SKM-1 (cell line): Measurements from ENCODE around the gene XK.
A peak's percentile ranks its signal among the peaks of the same experiment; 100 is the strongest.
"Not testable (repeated sequence)": the region's sequence is repeated elsewhere in the genome, so short reads cannot be mapped to it uniquely, and the experiment has no call there.

Source experiments
- DNase-seq: peaks from one replicate; lab custom pipeline; 2025; ENCODE audit not compliant: unreplicated experiment; lab: John Stamatoyannopoulos, UW

Gene XK, protein sequence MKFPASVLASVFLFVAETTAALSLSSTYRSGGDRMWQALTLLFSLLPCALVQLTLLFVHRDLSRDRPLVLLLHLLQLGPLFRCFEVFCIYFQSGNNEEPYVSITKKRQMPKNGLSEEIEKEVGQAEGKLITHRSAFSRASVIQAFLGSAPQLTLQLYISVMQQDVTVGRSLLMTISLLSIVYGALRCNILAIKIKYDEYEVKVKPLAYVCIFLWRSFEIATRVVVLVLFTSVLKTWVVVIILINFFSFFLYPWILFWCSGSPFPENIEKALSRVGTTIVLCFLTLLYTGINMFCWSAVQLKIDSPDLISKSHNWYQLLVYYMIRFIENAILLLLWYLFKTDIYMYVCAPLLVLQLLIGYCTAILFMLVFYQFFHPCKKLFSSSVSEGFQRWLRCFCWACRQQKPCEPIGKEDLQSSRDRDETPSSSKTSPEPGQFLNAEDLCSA

DNA sequence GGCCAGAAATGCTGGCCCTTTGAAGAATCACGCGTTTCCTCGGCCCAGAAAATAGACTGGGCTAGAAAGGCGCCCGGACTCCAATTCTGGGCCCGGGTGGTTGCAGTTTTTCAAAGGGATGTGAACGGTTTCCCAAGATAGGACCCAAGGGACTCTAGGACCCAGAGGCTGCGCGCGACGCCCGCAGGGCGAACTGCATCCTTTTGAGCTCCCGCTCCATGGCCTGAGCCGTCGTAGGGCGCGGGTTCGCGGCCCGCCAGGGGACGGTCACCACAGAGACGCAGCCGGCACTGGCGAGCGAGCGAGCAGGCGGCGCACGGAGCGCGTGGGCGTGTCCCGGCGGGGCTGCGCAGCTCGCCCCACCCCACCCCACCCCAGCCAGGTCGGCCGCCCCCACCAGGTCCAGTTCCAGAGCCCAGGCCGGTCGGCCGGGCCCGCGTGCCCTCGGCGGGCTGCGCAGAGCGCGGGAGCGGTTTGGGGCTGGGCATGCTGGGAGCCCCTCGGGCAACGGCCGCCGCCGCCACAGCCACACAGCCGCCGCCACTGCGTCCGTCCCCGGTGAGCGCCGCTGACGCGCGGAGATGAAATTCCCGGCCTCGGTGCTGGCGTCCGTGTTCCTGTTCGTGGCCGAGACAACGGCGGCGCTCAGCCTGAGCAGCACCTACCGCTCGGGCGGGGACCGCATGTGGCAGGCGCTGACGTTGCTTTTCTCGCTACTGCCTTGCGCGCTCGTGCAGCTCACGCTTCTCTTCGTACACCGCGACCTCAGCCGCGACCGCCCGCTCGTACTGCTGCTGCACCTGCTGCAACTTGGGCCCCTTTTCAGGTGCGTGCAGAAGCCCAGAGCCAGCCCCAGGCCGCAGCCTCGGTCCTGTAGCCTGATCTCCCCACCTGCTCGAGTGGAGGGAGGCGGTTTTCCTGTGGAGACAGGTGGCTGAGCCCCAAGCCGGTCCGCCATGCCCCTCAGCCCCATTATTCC lies at the start of gene XK:
TSS of gene XK (plus strand) at position 411 of the 979 bp plus-strand sequence. CDS start at position 582, 171 bp downstream.
- DNase-seq, result peak; percentile 33

DNA sequence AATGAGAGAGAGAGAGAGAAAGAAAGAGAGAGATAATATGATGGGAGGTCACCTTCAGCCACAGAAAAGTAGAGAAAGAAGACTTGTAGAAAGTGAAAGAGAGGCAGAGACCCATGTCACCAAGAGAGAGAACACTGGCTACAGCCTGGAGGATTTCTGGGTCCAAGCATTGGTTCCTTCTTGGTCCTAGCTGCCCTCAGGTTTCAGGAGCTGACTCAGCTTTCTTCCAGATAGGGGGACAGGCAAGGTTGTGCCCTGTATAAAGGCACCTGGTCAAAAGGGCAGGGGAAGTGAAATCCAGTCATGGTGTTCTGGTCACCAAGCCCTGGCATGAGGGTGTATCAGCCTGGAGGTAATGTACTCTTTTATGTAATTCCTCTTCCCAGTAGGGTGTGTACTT lies 47.5 kb upstream of the XK start:
- no peak for DNase-seq

DNA sequence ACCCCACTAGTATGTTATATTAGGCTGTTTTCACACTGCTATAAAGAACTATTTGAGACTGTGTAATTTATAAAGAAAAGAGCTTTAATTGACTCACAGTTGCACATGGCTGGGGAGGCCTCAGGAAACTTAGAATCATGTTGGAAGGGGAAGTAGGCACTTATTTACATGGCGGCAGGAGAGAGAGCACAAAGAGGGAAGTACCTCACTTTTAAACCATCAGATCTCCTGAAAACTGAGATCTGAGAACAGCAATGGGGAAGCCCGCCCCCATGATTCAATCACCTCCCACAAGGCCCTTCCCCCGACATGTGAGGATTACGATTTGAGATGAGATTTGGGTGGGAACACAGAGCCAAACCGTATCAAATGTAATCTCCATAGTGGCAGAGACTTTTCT lies 45.4 kb upstream of the XK start:
- no peak for DNase-seq

DNA sequence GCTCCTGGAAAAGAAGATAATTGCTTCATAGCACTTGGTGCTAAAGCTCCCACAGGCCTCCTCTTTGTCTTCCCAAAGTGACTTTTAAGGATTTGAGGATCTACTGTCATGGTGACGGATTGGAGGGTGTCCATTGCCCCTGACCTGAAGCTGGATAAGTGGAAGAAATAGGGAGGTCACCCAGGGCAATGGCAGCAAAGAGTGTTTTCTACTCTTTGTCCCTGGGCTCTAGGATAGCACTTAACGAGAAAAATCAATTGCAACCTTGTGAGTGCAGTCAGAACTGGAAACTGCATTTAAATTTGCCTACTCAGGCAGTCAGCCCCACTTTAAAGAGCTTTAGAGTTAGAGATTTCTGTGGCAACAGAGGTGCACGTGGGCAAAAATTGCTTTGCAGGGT lies 43.7 kb upstream of the XK start:
- no peak for DNase-seq

DNA sequence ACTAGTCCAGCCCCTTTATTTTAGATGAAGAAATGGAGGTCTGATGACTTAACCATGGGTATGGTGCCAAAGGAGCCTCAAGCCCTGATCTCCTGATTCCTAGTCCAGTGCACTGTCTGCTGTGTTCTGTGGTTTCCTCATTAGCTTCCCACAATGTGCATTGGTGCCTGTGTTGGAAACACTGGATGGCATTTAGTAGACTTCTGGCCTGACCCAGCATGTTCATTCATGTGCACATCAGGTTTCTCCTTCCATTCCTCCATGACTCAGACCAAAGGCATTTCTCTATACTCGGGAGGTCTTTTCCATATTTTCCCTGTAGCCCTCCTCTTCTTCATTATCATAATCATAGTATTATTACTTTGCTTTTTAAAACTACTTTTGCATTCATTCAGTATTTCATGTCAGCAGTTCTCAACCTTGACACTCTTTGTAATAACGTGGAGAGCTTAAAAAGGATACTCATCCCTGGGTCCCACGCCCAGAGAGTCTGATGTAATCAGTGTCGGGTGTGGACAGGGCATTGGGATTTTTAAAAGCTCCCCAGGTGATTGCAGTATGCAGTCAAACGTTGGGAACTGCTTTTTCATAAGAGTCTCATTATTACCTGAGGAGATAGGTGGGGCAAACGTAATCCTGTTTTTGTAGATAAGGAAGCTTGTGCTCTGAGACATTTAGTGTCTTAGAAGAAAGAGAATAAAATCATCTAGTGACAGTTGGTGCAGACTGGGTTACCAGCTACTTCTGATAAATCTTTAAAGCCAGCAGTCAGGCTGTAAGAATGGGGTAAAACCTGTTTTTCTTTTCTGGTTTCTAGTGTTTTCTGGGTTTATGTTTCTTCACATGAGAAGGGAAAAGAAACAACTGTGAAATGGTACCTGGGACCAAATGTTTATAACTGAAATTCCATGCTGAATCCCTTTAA lies 40.9 kb upstream of the XK start:
- DNase-seq, result no peak

DNA sequence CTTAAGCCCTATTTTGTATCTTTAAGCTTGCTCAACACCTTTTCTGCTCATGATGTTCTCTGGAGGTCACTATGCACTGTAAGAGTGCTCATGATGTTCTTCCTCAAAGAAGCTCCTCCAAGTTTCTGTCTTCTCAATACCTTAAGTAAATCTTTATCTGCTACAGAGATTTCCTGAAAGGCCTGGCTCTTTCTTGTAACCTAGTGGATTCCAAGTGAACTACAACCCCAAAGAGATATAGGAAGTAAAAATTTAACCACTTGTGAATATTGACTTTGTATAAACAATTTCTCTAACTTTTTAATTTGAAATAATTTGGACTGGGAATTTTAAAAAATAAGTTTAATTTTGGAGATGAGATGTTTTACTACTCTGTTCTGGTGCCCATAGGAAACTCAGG lies 39.3 kb upstream of the XK start:
- peak; percentile 1 for DNase-seq

DNA sequence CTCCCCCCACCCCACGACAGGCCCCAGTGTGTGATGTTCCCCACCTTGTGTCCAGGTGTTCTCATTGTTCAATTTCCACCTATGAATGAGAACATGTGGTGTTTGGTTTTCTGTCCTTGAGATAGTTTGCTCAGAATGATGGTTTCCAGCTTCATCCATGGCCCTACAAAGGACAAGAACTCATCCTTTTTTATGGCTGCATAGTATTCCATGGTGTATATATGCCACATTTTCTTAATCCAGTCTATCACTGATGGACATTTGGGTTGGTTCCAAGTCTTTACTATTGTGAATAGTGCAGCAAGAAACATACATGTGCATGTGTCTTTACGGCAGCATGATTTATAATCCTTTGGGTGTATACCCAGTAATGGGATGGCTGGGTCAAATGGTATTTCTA lies 34.7 kb upstream of the XK start:
- DNase-seq, result not testable (repeated sequence)

DNA sequence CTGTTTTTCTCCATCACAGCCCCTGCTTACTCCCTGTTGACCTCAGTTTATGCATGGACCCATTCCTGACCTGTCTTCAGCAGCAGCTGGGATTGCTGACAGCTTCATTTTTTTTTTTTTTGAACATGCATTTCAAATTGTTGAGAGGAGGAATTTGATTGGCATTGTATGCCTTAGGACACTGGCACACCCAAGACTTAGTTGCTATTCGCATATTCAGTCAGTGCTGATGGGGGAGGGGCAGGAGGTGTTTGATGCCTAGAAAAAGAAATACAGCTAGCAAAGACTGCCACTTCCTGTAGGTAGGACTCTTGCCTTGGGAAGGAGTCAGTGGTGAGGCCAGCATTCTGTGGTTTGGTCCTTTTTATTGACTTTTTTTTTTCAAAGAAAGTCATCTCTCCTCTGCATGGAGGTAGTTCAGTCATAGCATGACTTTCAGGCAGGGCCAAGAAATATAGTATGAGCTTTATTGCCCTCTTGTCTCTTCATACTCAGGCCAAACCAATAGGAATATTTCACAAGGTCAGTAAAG lies 33.6 kb upstream of the XK start:
- no peak for DNase-seq

DNA sequence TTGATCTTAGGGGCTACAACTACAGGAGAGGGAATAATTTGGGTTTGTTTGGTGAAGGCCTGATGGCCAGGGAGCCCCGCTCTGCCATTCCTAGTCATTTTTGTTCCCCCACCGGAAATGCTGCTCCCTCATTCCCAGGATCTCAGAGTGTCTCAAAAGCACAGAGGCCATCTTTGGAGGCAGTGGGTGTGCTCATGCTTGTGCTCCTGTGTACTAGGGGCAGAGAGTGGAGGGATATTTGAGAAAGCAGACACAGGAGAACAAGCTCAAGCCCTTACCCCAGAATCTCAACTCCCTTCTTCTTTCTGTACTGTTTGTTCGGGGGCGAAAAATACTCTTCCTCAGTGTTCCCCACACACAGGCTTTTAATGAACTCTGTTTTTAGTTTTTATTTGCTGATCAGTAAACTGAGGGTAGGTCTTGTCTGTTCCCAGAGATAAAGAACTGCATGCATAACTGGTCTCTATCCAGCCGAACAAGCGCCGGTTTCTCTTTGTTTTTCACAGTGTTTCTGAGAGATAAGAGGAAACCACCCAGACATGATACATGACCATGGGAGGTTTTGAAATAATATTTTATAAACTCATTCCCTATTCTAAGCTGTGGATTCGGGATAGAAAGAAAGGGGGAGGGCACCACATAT lies 32.9 kb upstream of the XK start:
- DNase-seq, result no peak

DNA sequence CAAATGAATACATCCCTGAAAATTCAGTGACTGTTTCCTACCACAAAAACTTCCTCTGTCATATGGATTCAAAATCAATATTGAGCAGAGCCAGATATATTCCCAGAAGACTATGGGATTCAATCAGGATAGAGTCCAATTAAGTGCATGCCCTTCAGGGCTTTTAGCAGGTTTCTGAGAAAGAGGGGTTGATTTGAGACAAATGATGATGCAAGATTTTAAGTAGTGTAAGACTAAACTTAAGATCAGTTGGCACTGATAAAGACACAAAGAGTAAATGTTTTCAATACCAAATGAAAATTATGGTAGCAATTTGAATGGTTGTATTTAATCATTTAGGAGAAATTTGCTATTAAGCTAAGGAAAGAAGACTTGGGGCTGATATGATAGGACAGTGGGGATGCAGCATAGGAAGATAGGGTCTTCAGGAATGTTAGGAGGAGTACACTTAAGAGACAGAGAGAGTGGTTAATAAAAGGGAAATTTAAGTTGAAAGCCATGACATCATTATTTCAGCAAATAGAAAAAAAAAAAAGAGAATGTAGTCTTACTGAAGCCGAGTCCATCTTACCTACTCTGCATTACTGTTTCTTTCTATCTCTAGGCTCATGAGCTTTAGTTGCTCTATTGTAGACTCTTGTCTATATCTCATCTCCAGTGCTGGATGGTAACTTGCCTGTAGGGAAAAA lies 32.0 kb upstream of the XK start:
- DNase-seq, result no peak

DNA sequence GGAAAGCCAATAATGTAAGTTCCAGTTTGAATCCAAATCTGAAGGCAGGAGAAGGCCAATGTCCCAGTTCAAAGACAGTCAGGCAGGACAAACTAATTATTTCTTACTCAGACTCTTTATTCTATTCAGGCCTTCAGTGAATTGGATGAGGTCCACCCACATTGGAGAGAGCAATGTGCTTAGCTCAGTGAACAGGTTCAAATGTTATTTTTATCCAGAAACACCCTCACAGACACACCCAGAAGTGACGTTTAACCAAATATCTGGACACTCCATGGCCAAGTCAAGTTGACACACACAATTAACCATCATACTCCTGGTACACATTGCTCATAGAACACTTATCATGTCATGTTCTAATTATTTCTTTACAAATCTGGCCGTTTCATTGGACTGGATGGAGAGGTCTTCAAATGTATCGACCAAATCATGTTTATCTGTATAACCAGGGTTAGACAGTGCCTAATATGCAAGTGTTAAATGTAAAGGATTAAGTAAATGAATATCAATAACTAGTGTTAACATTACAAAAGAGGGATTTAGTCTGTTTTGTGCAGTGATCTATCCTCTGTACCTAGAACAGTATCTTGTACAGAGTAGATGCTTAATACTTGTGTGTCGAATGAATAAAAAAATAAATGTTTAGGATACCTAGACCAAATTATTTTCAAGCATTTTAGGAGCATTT lies 27.1 kb upstream of the XK start:
- no peak for DNase-seq

DNA sequence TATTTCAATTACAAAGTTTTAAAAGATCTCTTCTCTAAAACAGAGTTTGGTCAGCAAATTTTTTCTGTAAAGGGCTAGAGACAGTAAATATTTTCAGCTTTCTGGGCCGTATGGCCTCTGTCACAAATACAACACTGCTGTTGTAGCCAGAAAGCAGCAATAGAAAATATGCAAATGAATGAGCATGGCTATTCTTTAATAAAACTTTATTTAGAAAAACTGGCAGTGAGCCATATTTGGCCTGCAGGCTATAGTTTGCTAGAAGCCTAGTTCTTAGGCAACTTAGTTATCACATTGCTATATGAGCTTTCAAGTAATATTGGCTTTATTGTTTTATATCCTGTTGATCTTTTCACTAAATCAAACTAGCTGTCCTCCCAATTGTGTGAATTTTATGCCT lies 26.5 kb upstream of the XK start:
- no peak for DNase-seq

DNA sequence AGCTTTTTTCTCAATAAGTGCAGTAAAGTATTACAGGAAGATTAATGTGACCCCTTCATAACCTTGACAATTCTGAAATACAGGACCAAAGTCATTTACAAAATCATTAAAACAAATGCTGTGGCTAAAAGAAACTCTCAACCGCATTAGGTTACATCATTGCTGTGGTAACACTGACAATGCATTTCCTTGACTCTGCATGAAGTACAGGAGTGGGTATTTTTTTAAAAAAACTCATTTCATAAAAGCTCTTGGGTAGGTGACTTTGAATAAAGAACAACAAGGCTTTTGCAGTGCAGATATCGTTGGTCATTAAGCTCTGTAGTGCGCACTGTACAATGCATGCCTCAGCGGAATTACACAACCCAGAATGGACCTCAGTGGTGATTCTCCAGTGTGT lies 23.4 kb upstream of the XK start:
- DNase-seq, result no peak

DNA sequence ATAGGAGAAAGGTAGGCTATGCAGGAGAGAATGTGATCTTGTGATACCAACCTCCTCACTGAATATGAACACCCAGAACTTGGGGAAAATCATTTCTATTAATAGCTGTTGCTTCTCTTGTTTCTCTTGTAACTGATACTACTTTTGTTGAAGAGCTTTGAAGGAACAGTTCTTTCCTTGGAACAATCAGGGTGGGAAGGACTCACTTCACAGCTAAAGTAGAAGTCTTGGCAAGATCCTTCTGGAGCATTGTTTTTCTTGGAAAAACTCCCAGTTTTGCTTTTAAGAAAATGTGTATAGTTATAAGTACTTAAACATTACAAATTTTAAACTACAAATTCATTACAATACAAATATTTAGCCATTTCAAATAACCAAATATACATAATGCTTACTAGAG lies 19.1 kb upstream of the XK start:
- no peak for DNase-seq

DNA sequence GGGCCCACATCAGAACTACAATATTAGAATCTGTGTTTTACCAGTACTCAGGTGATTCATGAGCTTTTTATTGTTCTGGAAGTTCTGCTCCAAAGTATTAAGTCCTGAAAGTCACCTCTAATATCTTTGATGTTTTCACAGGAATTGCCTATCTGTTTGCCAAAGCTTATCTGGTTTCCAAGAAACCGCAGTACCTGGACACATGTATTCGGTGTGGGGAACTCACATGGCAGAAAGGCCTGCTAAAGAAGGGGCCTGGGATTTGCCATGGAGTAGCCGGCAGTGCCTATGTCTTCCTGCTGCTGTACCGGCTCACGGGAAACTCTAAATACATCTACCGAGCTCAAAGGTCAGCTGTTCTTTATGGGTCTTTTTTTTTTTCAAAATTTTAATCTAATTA lies 18.4 kb upstream of the XK start:
- DNase-seq, result no peak

DNA sequence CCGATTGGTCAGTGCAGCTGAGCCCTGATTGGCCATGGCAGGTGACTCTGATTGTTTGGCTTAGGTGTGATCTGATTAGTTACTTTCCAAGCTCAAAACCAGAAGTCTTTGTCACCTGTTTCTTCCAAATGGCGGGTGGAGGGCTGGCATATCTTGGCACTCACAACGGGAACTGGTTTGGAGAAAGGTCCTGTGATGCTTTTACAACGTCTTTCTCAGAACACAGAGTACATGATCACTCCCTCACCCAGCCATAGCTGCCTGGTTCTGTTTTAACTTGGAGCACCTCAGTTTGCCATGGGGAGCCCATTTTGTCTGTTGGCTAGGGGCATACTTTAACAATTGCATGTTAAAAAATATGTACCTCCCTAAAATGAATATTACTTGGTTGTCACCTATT lies 13.0 kb upstream of the XK start:
- no peak for DNase-seq

DNA sequence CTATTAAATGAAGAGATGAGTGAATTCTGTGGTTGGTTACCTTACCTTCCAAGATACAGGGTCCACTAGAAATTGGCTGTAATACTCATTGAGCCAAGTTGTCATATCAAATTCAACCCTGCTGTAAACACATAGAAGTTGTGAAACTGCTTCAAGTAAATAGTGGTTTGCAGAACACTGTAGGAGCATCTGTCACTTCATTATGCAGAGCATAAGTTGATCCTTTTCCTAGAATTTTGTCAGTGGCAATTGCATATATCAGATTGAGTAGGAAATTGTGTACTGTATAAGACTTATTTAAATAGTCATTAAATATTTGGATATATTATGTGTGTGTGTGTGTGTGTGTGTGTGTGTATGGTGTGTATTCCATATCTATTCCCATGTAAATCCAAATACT lies 8.8 kb upstream of the XK start:
- DNase-seq, result no peak

DNA sequence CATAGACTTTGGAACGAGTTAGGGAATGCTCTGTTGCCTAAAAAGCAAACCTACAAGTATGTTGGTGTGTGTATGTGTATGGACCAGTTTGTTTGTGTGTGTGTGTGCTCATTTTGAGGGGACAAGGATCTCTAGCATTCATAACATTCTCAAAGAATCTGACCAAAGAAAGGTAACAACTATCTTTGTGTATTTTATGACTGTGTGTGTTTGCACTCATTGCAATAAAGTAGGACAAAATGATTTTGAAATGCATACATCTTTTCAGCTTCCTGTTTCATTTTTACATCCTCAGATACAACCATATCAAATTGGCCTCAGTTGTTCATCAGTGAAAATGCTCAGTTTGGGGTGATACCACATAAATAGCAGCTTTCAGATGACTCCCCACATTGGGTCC lies 8.3 kb upstream of the XK start:
- DNase-seq, result no peak

DNA sequence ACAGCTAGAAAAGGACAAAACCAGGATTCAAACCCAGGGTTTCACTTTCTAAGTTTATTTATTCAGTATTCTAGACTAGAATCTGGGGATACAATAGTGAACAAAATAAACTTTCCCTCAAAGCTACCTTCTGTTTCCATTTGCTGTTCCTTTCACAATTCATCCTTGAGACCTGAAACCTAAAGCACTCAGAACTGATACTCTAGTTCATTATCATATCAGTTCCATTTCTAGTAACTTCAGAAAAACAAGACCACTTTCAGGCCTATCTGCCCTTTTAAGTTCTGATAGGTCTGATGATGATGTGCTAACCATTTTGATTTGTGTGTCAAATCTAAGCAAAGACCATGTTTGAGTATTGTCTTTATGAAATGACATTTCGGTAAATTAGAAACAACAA lies 7.8 kb upstream of the XK start:
- DNase-seq, result no peak
